Measurements from ENCODE around the gene TRIM13. TPM values are rescaled to one million over a fixed set of nuclear protein-coding genes. Genes with fewer than 3 reads are reported as not detected.

Gene TRIM13
- total and polyA plus RNA-seq, 2 of the 13 experiments (the other 11 are each of a cell fraction or from before 2014, with no cell fraction given), result 22.0 to 24.4 TPM

DNA sequence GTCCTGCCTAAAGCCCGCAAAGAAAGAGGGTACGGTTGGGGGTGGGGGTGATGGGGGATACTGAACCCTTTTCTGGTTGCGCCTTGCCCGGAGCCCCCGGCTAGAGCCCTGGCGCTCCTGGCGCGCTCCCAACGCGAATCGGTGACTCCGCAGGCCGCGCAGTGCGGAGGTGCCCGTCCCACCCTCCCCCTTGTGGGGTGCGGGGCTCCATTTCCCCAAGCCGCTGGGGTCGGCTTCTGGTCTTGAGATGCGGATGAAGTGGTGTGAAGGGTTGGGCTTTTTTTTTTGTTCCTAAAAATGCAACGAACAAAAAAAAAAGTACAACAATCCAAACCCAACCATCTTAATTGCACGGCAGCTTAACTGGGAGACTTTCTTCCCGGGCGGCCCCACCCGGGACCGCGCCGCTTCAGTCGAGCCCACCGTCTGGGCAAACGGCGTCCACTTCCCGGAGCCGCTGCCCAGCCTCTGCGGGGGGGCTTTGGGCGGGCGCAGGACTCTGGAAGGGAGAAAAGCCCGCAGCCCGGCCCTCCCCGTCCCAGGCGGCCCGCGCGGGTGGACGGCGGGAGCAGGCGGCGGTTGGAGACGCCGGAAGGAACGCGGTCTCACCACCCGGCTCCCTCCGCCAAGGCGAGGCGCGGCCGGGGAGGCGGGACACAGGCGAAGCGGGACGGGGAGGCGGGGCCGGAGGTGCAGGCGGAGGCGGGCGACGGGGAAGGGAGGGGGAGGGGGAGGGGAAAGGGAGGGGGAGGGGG is 504 bp upstream of the TRIM13 start (continued):
- TF ChIP-seq, protein P1, sequence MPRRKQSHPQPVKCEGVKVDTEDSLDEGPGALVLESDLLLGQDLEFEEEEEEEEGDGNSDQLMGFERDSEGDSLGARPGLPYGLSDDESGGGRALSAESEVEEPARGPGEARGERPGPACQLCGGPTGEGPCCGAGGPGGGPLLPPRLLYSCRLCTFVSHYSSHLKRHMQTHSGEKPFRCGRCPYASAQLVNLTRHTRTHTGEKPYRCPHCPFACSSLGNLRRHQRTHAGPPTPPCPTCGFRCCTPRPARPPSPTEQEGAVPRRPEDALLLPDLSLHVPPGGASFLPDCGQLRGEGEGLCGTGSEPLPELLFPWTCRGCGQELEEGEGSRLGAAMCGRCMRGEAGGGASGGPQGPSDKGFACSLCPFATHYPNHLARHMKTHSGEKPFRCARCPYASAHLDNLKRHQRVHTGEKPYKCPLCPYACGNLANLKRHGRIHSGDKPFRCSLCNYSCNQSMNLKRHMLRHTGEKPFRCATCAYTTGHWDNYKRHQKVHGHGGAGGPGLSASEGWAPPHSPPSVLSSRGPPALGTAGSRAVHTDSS (CRISPR knock-in tag; conservative IDR thresholded peaks at IDR 0.05), result no peak
- TF ChIP-seq TCF7L2 (IDR thresholded peaks at IDR 0.05; ENCODE audit: low read depth, low read length), result no peak
- TF ChIP-seq, protein P2, sequence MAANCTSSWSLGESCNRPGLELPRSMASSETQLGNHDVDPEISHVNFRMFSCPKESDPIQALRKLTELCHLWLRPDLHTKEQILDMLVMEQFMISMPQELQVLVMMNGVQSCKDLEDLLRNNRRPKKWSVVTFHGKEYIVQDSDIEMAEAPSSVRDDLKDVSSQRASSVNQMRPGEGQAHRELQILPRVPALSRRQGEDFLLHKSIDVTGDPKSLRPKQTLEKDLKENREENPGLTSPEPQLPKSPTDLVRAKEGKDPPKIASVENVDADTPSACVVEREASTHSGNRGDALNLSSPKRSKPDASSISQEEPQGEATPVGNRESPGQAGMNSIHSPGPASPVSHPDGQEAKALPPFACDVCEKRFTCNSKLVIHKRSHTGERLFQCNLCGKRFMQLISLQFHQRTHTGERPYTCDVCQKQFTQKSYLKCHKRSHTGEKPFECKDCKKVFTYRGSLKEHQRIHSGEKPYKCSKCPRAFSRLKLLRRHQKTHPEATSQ (CRISPR knock-in tag; IDR thresholded peaks at IDR 0.05; ENCODE audit: borderline replicate concordance), result no peak
- TF ChIP-seq, protein P3, sequence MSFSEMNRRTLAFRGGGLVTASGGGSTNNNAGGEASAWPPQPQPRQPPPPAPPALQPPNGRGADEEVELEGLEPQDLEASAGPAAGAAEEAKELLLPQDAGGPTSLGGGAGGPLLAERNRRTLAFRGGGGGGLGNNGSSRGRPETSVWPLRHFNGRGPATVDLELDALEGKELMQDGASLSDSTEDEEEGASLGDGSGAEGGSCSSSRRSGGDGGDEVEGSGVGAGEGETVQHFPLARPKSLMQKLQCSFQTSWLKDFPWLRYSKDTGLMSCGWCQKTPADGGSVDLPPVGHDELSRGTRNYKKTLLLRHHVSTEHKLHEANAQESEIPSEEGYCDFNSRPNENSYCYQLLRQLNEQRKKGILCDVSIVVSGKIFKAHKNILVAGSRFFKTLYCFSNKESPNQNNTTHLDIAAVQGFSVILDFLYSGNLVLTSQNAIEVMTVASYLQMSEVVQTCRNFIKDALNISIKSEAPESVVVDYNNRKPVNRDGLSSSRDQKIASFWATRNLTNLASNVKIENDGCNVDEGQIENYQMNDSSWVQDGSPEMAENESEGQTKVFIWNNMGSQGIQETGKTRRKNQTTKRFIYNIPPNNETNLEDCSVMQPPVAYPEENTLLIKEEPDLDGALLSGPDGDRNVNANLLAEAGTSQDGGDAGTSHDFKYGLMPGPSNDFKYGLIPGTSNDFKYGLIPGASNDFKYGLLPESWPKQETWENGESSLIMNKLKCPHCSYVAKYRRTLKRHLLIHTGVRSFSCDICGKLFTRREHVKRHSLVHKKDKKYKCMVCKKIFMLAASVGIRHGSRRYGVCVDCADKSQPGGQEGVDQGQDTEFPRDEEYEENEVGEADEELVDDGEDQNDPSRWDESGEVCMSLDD (CRISPR knock-in tag; IDR thresholded peaks at IDR 0.05; ENCODE audit: borderline replicate concordance), result no peak; the same call in 1 of the 2 replicates
- TF ChIP-seq FIP1L1 (IDR thresholded peaks at IDR 0.05; ENCODE audit: borderline replicate concordance, insufficient read depth, low read depth, low read length), result no peak
- TF ChIP-seq, protein P4, sequence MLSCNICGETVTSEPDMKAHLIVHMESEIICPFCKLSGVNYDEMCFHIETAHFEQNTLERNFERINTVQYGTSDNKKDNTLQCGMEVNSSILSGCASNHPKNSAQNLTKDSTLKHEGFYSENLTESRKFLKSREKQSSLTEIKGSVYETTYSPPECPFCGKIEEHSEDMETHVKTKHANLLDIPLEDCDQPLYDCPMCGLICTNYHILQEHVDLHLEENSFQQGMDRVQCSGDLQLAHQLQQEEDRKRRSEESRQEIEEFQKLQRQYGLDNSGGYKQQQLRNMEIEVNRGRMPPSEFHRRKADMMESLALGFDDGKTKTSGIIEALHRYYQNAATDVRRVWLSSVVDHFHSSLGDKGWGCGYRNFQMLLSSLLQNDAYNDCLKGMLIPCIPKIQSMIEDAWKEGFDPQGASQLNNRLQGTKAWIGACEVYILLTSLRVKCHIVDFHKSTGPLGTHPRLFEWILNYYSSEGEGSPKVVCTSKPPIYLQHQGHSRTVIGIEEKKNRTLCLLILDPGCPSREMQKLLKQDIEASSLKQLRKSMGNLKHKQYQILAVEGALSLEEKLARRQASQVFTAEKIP (CRISPR knock-in tag; IDR thresholded peaks at IDR 0.05; ENCODE audit: borderline replicate concordance), result no peak
- TF ChIP-seq BRCA1 (CRISPR knock-in tag; IDR thresholded peaks at IDR 0.05), result no peak; the same call in 1 of the 2 replicates
- TF ChIP-seq, protein P5, sequence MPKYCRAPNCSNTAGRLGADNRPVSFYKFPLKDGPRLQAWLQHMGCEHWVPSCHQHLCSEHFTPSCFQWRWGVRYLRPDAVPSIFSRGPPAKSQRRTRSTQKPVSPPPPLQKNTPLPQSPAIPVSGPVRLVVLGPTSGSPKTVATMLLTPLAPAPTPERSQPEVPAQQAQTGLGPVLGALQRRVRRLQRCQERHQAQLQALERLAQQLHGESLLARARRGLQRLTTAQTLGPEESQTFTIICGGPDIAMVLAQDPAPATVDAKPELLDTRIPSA (CRISPR knock-in tag; IDR thresholded peaks at IDR 0.05; ENCODE audit: borderline replicate concordance), result no peak
- no peak for TF ChIP-seq SAFB2 (CRISPR knock-in tag; IDR thresholded peaks at IDR 0.05; ENCODE audit: borderline replicate concordance, low read depth)
- TF ChIP-seq, protein P6, sequence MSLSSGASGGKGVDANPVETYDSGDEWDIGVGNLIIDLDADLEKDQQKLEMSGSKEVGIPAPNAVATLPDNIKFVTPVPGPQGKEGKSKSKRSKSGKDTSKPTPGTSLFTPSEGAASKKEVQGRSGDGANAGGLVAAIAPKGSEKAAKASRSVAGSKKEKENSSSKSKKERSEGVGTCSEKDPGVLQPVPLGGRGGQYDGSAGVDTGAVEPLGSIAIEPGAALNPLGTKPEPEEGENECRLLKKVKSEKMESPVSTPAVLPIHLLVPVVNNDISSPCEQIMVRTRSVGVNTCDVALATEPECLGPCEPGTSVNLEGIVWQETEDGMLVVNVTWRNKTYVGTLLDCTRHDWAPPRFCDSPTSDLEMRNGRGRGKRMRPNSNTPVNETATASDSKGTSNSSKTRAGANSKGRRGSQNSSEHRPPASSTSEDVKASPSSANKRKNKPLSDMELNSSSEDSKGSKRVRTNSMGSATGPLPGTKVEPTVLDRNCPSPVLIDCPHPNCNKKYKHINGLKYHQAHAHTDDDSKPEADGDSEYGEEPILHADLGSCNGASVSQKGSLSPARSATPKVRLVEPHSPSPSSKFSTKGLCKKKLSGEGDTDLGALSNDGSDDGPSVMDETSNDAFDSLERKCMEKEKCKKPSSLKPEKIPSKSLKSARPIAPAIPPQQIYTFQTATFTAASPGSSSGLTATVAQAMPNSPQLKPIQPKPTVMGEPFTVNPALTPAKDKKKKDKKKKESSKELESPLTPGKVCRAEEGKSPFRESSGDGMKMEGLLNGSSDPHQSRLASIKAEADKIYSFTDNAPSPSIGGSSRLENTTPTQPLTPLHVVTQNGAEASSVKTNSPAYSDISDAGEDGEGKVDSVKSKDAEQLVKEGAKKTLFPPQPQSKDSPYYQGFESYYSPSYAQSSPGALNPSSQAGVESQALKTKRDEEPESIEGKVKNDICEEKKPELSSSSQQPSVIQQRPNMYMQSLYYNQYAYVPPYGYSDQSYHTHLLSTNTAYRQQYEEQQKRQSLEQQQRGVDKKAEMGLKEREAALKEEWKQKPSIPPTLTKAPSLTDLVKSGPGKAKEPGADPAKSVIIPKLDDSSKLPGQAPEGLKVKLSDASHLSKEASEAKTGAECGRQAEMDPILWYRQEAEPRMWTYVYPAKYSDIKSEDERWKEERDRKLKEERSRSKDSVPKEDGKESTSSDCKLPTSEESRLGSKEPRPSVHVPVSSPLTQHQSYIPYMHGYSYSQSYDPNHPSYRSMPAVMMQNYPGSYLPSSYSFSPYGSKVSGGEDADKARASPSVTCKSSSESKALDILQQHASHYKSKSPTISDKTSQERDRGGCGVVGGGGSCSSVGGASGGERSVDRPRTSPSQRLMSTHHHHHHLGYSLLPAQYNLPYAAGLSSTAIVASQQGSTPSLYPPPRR (CRISPR knock-in tag; IDR thresholded peaks at IDR 0.05; ENCODE audit: borderline replicate concordance), result no peak
- no peak for TF ChIP-seq NR2F1 (CRISPR knock-in tag; IDR thresholded peaks at IDR 0.05)
- no peak for TF ChIP-seq PAX8 (CRISPR knock-in tag; IDR thresholded peaks at IDR 0.05; ENCODE audit: borderline replicate concordance)
- TF ChIP-seq ZNF230 (CRISPR knock-in tag; IDR thresholded peaks at IDR 0.05), result no peak
